NCI-H187 treated with DMSO at 0.1 percent for 48 hours (cell line): ENCODE results near the gene TRIM28.

Source experiments
- DNase-seq: peaks from one replicate; lab custom pipeline; 2025; lab: John Stamatoyannopoulos, UW

Gene TRIM28

DNA sequence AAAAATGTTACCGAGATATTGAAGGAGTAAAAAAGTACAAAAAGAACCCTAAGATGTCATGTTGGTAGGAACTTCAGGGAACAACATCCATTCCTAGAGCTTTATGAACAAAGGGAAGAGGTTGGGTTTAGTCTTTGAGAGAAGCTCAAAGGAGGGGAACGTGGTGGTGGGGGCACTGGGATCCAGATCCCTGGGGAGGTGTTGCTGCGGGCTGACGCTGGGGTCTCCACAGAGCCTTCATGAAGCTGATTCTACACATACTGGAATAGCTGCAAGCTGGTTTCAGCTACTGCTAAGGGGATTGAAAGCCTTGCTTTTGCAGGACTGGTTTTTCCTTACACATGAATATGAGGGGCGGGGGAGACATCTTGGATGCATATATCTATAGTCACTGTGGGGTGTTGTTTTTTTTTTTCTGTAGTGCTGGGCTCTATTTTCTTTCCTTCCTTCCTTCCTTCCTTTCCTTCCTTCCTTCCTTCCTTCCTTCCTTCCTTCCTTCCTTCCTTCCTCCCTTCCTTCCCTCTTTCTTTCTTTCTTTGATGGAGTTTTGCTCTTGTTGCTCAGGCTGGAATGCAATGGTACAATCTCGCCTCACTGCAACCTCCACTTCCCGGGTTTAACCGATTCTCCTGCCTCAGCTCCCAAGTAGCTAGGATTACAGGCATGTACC is 35.7 kb downstream of the TRIM28 start:
- no peak for DNase-seq

DNA sequence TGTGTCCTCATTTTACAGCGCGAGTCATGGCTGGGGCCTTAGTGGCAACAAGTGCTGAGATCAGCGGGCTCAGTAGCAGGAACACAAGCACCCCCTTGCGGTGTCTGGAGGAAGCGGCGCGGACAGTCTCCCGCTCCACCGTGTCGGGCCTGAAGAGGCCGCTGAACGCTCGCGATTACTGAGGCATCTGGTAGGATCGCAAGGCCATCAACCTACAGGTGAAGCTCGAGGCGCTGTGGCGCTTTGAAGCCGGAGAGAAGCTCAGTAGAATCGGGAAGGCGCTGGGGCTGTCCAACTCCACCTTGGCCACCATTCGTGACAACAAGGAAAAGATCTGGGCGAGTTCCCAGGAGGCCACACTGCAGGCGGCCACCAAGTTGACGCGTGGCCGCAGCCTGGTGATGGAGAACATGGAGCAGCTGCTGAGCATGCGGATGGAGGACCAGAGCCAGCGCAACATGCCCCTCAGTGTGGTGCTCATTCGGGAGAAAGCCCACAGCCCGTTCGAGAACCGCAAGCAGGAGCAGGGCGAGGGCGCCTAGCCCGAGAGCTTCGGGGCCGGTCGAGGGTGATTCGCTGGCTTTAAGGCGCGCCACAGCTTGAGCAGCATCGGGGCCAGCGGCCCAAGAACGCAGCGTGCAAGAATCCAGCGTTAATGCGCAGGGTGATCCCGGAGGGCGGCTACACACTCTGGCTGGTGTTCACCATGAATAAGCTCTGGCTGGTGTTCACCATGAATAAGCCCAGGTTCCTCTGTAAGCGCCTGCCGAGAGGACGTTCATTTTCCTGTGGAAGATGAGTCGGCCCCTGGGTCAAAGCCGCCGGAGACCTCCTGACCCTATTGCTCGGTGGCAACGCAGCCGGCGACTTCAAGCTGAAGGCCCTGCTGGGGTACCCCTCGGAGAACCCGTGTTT is 37.6 kb downstream of the TRIM28 start:
- DNase-seq = no peak

DNA sequence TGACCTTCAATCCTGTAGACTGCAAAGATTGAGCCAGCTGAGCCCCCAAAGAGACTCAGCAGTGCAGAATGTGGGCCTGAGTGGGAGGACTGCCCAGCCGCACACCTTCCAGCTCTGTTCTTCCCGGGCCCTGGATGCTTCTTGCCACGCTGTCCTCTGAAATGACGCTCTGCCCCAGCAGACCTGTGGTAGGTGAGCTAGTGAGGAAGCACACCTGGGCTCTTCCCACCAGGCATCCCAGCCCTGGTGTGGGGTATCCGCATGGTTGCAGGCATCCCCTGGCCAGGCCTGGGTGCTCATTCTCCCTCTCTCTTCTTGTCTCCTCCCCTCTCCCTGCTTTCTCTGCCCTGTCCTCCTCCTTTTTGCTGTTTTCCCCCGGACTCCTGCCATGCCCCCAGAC is 39.1 kb downstream of the TRIM28 start:
- DNase-seq = no peak

DNA sequence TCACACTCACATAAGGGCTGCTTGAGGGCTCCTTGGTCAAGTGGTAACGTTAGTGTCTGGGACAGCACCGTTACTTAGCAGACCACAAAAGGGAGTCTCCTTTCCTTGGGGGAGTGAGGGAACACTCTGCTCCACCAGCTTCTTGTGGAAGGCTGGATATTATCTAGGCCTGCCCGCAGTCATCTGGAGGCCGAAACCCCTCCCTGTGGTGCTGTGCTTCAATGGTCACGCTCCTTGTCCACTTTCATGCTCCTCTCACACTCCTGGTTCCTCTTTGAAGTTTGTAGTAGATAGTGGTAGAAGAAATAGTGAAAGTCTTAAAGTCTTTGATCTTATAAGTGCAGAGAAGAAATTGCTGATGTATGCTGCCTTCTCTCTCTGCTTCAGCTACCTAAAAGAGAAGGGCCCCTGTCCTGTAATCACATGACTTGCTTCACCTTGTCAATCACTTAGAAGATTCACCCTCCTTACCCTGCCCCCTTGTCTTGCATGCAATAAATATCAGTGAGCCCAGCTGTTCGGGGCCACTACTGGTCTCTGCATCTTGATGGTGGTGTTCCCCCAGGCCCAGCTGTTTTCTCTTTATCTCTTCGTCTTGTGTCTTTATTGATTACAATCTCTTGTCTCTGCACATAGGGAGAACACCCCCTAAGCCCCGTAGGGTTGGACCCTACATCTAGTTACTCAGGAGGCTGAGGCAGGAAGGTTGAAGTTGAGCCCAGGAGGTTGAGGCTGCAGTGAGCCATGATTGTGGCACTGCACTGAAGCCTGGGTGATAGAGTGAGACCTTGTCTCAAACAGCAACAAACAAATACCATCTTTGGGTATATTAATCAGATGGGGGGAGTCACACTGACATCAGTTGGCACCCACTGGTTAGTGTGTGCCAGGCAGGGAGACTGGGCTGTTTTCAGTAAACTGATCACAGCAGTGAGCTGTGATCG is 40.9 kb downstream of the TRIM28 start:
- no peak for DNase-seq

DNA sequence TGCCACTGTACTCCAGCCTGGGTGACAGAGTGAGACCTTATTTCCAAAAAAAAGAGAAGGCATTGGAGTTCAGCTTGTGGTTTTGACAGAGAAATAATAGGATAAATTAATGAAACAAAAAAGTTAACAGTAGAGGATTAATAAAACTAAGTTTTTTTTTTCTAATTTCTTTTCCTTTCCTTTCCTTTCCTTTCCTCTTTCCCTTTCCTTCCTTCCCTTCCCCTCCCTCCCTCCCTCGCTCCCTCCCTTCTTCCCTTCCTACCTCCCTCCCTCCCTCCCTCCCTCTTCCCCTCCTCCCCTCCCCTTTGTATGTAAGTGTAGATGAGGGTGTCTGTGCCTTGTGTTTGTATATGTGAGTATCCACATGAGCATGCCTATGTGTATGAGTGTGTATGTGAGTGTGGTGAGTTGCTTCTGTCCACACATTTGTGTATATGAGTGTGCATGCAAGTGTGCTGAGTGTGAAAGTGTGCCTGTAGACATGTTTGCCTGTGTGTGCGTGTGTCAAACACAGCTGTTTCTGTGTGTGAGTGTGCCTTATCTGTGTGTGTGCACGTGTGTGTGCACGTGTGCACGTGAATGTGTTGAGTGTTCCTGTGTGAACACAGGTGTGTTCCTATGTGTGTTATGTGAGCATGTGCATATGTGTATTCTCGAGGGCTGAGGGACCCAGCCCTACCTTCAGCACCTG is 41.7 kb downstream of the TRIM28 start:
- DNase-seq = no peak

DNA sequence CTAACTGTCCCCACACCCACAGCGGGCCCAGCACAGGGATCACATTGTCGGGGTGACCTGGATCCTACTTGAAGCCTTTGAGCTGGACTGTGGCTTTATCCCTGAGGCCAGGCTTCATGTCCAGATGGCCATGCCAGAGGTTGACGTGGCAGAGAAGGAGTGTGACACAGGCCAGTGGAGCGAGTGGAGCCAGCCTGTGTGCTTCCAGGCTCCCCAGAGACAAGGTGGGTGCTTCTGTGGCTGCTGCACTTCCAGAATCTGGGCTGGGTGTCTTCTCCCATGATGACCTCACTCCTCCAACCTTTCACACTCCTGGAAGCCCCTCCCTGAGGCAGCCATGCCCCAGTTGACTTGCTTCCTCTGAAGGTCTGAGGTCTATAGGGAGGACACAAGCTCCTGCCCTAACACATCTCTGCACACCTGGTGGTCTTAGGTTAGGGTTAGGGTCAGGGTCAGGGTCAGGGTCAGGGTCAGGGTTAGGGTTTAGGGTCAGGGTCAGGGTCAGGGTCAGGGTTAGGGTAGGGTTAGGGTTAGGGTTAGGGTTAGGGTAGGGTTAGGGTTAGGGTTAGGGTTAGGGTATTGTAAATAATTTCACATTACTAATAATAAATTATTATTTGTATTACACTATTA is 42.4 kb downstream of the TRIM28 start:
- no peak for DNase-seq
